GM21360 (cell line): ENCODE results near the gene SLC7A6.

ENCODE experiments used
- ATAC-seq: cut with Tn5 transposase; IDR thresholded peaks from one replicate; pipeline ENCODE4 v1.9.1; 2021; ENCODE audit warnings: mild to moderate bottlenecking, moderate library complexity; ENCODE audit not compliant: unreplicated experiment

SLC7A6 gene

GRCh38 chr16:68339214-68339613 is 74.9 kb downstream of the SLC7A6 start:
- ATAC-seq: no peak

- no peak for ATAC-seq
Observed at GRCh38 chr16:68342620-68343019, 78.3 kb downstream of the SLC7A6 start.

GRCh38 chr16:68343137-68343536 is 78.8 kb downstream of the SLC7A6 start:
- ATAC-seq: no peak

- ATAC-seq: no peak
Observed at GRCh38 chr16:68344252-68344651, 79.9 kb downstream of the SLC7A6 start.

- no peak for ATAC-seq
Observed at GRCh38 chr16:68345351-68345810, 81.1 kb downstream of the SLC7A6 start.

GRCh38 chr16:68345958-68346635 is 81.8 kb downstream of the SLC7A6 start:
- no peak for ATAC-seq

GRCh38 chr16:68346892-68347480 is 82.7 kb downstream of the SLC7A6 start:
- ATAC-seq: no peak

GRCh38 chr16:68347605-68348004 is 83.3 kb downstream of the SLC7A6 start:
- no peak for ATAC-seq

GRCh38 chr16:68348639-68349445 is 84.5 kb downstream of the SLC7A6 start:
- no peak for ATAC-seq

- no peak for ATAC-seq
Observed at GRCh38 chr16:68349838-68350410, 85.6 kb downstream of the SLC7A6 start.

GRCh38 chr16:68350813-68351350 is 86.6 kb downstream of the SLC7A6 start:
- ATAC-seq: no peak
